H1 (cell line): ENCODE data around the gene SORBS1. TPM values are rescaled to one million over a fixed set of nuclear protein-coding genes. Genes with fewer than 3 reads are reported as not detected.

Experiments used
- CTCF ChIA-PET: fragments of 300-600 bp; sonication (Branson Sonifier 250); formaldehyde crosslinking; loops from one replicate; lab custom pipeline; 2021; ENCODE audit not compliant: partially characterized antibody; lab: Charles Lee
- POLR2A ChIA-PET: fragments of 300-600 bp; sonication (Branson Sonifier 250); formaldehyde crosslinking; loops from one replicate; lab custom pipeline; 2021; ENCODE audit warnings: inconsistent platforms; ENCODE audit not compliant: partially characterized antibody; lab: Charles Lee
- DNase-seq, 2 experiments: peaks; one replicate each; pipeline versions ENCODE4 v3.0.0 to v3.0.0-alpha.2; 2010 to 2022; ENCODE audit warnings: low spot score in 2 of 2, low read depth in 1 of 2, mixed read lengths in 1 of 2
- FAIRE-seq: peaks from 2 replicates; lab custom pipeline; 2011; peaks lifted over from hg19 to GRCh38; lab: Jason Lieb, UNC
- H2AFZ ChIP-seq: 2 replicates; pipeline ENCODE4 v1.8.1; 2012; ENCODE audit warnings: low read length, inconsistent platforms
- H2AK5ac ChIP-seq: 2 replicates; pipeline ENCODE4 v1.6.1; 2013; ENCODE audit warnings: low read depth, low read length
- H2BK120ac ChIP-seq: replicated peaks from 2 replicates; pipeline ENCODE3; 2013; ENCODE audit warnings: low read depth, low read length, inconsistent platforms
- H2BK12ac ChIP-seq: 2 replicates; pipeline ENCODE4 v1.6.1; 2013; ENCODE audit warnings: low read depth, low read length
- H2BK15ac ChIP-seq: 2 replicates; pipeline ENCODE4 v1.6.1; 2013; ENCODE audit warnings: low read length
- H2BK20ac ChIP-seq: 2 replicates; pipeline ENCODE4 v1.6.1; 2013; ENCODE audit warnings: low read length
- H2BK5ac ChIP-seq: 2 replicates; pipeline ENCODE4 v1.6.1; 2013; ENCODE audit warnings: low read depth, low read length
- H3K14ac ChIP-seq: 2 replicates; pipeline ENCODE4 v1.6.1; 2013; ENCODE audit warnings: inconsistent platforms; ENCODE audit not compliant: insufficient read length
- H3K18ac ChIP-seq: 2 replicates; pipeline ENCODE4 v1.6.1; 2013; ENCODE audit warnings: low read length; ENCODE audit errors: extremely low read depth
- H3K23ac ChIP-seq: 2 replicates; pipeline ENCODE4 v1.6.1; 2013; ENCODE audit warnings: inconsistent platforms; ENCODE audit not compliant: insufficient read length
- H3K23me2 ChIP-seq: 2 replicates; pipeline ENCODE4 v1.6.1; 2013; ENCODE audit warnings: low read depth, low read length
- H3K27ac ChIP-seq: 2 replicates; pipeline ENCODE4 v1.6.1; 2011; ENCODE audit warnings: low read depth, low read length, inconsistent platforms
- H3K27me3 ChIP-seq, 4 experiments: replicated peaks in 1 of 4; 1 replicate in 1 of 4; 2 replicates in 3 of 4; pipeline versions ENCODE4 v1.6.1 to v1.8.1; 2011 to 2013; ENCODE audit warnings: low read length in 3 of 4, mild to moderate bottlenecking in 3 of 4, inconsistent platforms in 2 of 4, mixed read lengths in 2 of 4, moderate library complexity in 1 of 4; ENCODE audit not compliant: control insufficient read depth in 3 of 4, insufficient read depth in 3 of 4; ENCODE audit errors: extremely low read depth in 1 of 4
- H3K36me3 ChIP-seq, 4 experiments: 2 replicates each; pipeline versions ENCODE4 v1.6.1 to v1.8.1; 2011 to 2013; ENCODE audit warnings: mild to moderate bottlenecking in 4 of 4, low read length in 3 of 4, moderate library complexity in 2 of 4, control low read depth in 1 of 4, inconsistent platforms in 1 of 4; ENCODE audit not compliant: insufficient read depth in 4 of 4, control insufficient read depth in 2 of 4
- H3K4ac ChIP-seq: replicated peaks from 2 replicates; pipeline ENCODE3; 2013; ENCODE audit warnings: low read length, low read depth, mixed read lengths, inconsistent platforms; ENCODE audit not compliant: insufficient read length
- H3K4me1 ChIP-seq, 4 experiments: replicated peaks in 1 of 4; 1 replicate in 1 of 4; 2 replicates in 3 of 4; pipeline versions ENCODE4 v1.6.1 to v1.8.1; 2011 to 2013; ENCODE audit warnings: low read length in 3 of 4, inconsistent platforms in 2 of 4, mixed read lengths in 1 of 4; ENCODE audit not compliant: insufficient read depth in 4 of 4, control insufficient read depth in 3 of 4
- H3K4me2 ChIP-seq, 2 experiments: 2 replicates each; pipeline versions ENCODE4 v1.6.1 to v1.8.1; 2011 to 2013; ENCODE audit warnings: low read depth in 2 of 2, low read length in 2 of 2, control low read depth in 1 of 2, inconsistent platforms in 1 of 2, mild to moderate bottlenecking in 1 of 2; ENCODE audit not compliant: insufficient read depth in 1 of 2
- H3K4me3 ChIP-seq, 4 experiments: fragments of 200-600, 300-600 bp in 1 of 4; sonication (generic), shearing (Covaris generic), sonication (Bioruptor Twin) in 1 of 4; 2 replicates each; pipeline versions ENCODE4 v1.5.1 to v1.8.1; 2011 to 2016; ENCODE audit warnings: low read length in 4 of 4, low read depth in 3 of 4, control low read depth in 2 of 4, inconsistent platforms in 2 of 4, mild to moderate bottlenecking in 2 of 4, mixed read lengths in 1 of 4, moderate library complexity in 1 of 4; ENCODE audit not compliant: insufficient read depth in 2 of 4; ENCODE audit errors: extremely low read depth in 1 of 4
- H3K56ac ChIP-seq: replicated peaks from 2 replicates; pipeline ENCODE3; 2013; ENCODE audit warnings: low read depth, mild to moderate bottlenecking, mixed read lengths, low read length, inconsistent platforms; ENCODE audit not compliant: insufficient read length
- H3K79me1 ChIP-seq: 2 replicates; pipeline ENCODE4 v1.6.1; 2013; ENCODE audit warnings: low read depth, low read length, control low read depth
- H3K79me2 ChIP-seq, 2 experiments: 2 replicates each; pipeline versions ENCODE4 v1.6.1 to v1.8.1; 2012 to 2013; ENCODE audit warnings: low read length in 2 of 2, mild to moderate bottlenecking in 2 of 2, inconsistent platforms in 1 of 2; ENCODE audit not compliant: insufficient read depth in 2 of 2, control insufficient read depth in 1 of 2
- H3K9ac ChIP-seq, 4 experiments: replicated peaks in 1 of 4; 1 replicate in 1 of 4; 2 replicates in 3 of 4; pipeline versions ENCODE4 v1.6.1 to v1.8.1; 2011 to 2013; ENCODE audit warnings: low read depth in 3 of 4, low read length in 3 of 4, control low read depth in 2 of 4, mild to moderate bottlenecking in 2 of 4, moderate library complexity in 2 of 4, inconsistent platforms in 1 of 4; ENCODE audit errors: extremely low read depth in 1 of 4
- H3K9me3 ChIP-seq, 2 experiments: 2 replicates each; pipeline versions ENCODE4 v1.6.1 to v1.8.1; 2012 to 2013; ENCODE audit warnings: mild to moderate bottlenecking in 2 of 2, moderate library complexity in 2 of 2, control low read depth in 1 of 2, inconsistent platforms in 1 of 2, low read depth in 1 of 2, low read length in 1 of 2, mixed read lengths in 1 of 2; ENCODE audit not compliant: insufficient read depth in 2 of 2
- H4K20me1 ChIP-seq, 2 experiments: replicated peaks in 1 of 2; 2 replicates each; pipeline versions ENCODE3 to v1.8.1; 2011 to 2013; ENCODE audit warnings: inconsistent platforms in 2 of 2, low read length in 2 of 2, mild to moderate bottlenecking in 1 of 2; ENCODE audit not compliant: insufficient read depth in 2 of 2, control insufficient read depth in 1 of 2
- H4K5ac ChIP-seq: 2 replicates; pipeline ENCODE4 v1.6.1; 2013; ENCODE audit warnings: low read length, low read depth, mixed read lengths, inconsistent platforms; ENCODE audit not compliant: insufficient read length
- H4K8ac ChIP-seq: 2 replicates; pipeline ENCODE4 v1.8.0; 2013; ENCODE audit warnings: mild to moderate bottlenecking, moderate library complexity, low read length, inconsistent platforms; ENCODE audit not compliant: insufficient read depth; ENCODE audit errors: extremely low read depth
- H4K91ac ChIP-seq: replicated peaks from 2 replicates; pipeline ENCODE3; 2013; ENCODE audit warnings: low read length, mixed read lengths, inconsistent platforms; ENCODE audit not compliant: insufficient read length
- CHD2 ChIP-seq: IDR thresholded peaks from 2 replicates; pipeline ENCODE4 v1.6.1; 2012; ENCODE audit warnings: low read length, improper control_type of control experiment
- POU5F1 ChIP-seq: IDR thresholded peaks from 2 replicates; pipeline ENCODE4 v1.6.1; 2011; ENCODE audit warnings: low read depth, mild to moderate bottlenecking, low read length, moderate library complexity
- RXRA ChIP-seq: IDR thresholded peaks from 2 replicates; pipeline ENCODE4 v1.6.1; 2011; ENCODE audit warnings: low read depth, mild to moderate bottlenecking, low read length, moderate library complexity; ENCODE audit not compliant: insufficient read depth
- SP4 ChIP-seq: IDR thresholded peaks from 2 replicates; pipeline ENCODE4 v1.6.1; 2012; ENCODE audit warnings: low read length, inconsistent platforms
- WGBS, 2 experiments: shearing (Covaris generic) in 1 of 2; methylation state at CpG; one replicate each; pipeline versions ENCODE4 v1.1.6 to v1.1.7; 2013 to 2015; ENCODE audit warnings: low lambda C conversion rate in 2 of 2, mixed read lengths in 2 of 2, inconsistent platforms in 1 of 2, low coverage in 1 of 2, missing lambda C conversion rate in 1 of 2; ENCODE audit not compliant: insufficient replicate concordance in 2 of 2, insufficient coverage in 1 of 2, insufficient read length in 1 of 2; ENCODE audit errors: extremely low coverage in 1 of 2, missing lambda C conversion rate in 1 of 2; 5-methylcytosine and 5-hydroxymethylcytosine counted together
- polyA plus RNA-seq, 7 experiments: library from polyadenylated mRNA; depleted of rRNA in 3 of 7; stranded (reverse) in 5 of 7; unstranded in 2 of 7; fragments of >200 nt in 5 of 7; fragments of 200-250 nt in 2 of 7; gene quantifications; 1 replicate in 5 of 7; 2 replicates in 1 of 7; 4 replicates in 1 of 7; pipeline versions ENCODE4 v1.2.1 to v1.2.3, GENCODE V29; 2011 to 2013; ENCODE audit warnings: missing spikeins in 2 of 7, mixed read lengths in 2 of 7
- total RNA-seq: library from RNA; stranded (reverse); fragmentation: NEBNext Ultra II Directional; extraction: Animal tissue kit (Norgen Biotek cat#: 25700); gene quantifications from 2 replicates; pipeline ENCODE4 v1.2.1, GENCODE V29; 2021

Gene SORBS1
- total and polyA plus RNA-seq, 2 of the 8 experiments (the other 6 are each of a cell fraction or from before 2014, with no cell fraction given) = 16.0 to 35.0 TPM

GRCh38 chr10:95392217-95392584 is 169.0 kb downstream of the SORBS1 start:
- H2BK20ac ChIP-seq = no peak overlapping the region
- H3K36me3 ChIP-seq = peaks cover 0 to 15% (median 2%) of the 10 kb centered on the region in 4 experiments; a peak in 5 of 8 replicates
- no peak overlapping the region for H3K4ac ChIP-seq
- CTCF ChIA-PET = interaction anchor here (0.7 to 16.3 kb wide), 10 partner anchors 8 to 353 kb away, joined by 3 to 162 read pairs (median 3); no protein-coding TSS in a partner anchor
- no peak overlapping the region for H4K8ac ChIP-seq
- no peak overlapping the region for H2BK120ac ChIP-seq
- H4K5ac ChIP-seq = no peak overlapping the region
- no peaks in the 10 kb centered on the region for H4K20me1 ChIP-seq
- FAIRE-seq (no peak), DNase-seq (no peak)
- H2AFZ ChIP-seq = no peak overlapping the region
- no peak overlapping the region for H3K56ac ChIP-seq
- peaks cover 0 to 3% (median 0%) of the 10 kb centered on the region in 4 experiments; a peak in 3 of 7 replicates for H3K4me1 ChIP-seq
- H3K23ac ChIP-seq = no peak overlapping the region
- TF ChIP-seq RXRA = no peak
- no peak for TF ChIP-seq SP4
- TF ChIP-seq CHD2 = no peak
- no peak for TF ChIP-seq POU5F1
- no peaks in the 10 kb centered on the region for H3K79me2 ChIP-seq
- POLR2A ChIA-PET = no interaction called here
- no peak overlapping the region for H3K4me2 ChIP-seq
- no peak overlapping the region for H3K14ac ChIP-seq
- no peaks in the 10 kb centered on the region for H3K9me3 ChIP-seq
- 96 to 100% methylated on average over 1 to 3 of the region's 3 CpGs for WGBS, 2 experiments
- H3K79me1 ChIP-seq = no peaks in the 10 kb centered on the region
- no peaks in the 10 kb centered on the region for H3K27me3 ChIP-seq
- no peak overlapping the region for H2AK5ac ChIP-seq
- no peak overlapping the region for H2BK12ac ChIP-seq
- no peak overlapping the region for H3K27ac ChIP-seq
- no peak overlapping the region for H2BK15ac ChIP-seq
- no peak overlapping the region for H3K18ac ChIP-seq
- no peaks in the 10 kb centered on the region for H3K23me2 ChIP-seq
- H3K4me3 ChIP-seq = no peak overlapping the region
- no peak overlapping the region for H3K9ac ChIP-seq
- no peak overlapping the region for H2BK5ac ChIP-seq
- no peak overlapping the region for H4K91ac ChIP-seq
